ENCODE data around the gene COL6A5. TPM values are rescaled to one million over a fixed set of nuclear protein-coding genes. Genes with fewer than 3 reads are reported as not detected.

Gene COL6A5
- total RNA-seq, 1 donor from 2014 or later: 4.5 TPM

DNA sequence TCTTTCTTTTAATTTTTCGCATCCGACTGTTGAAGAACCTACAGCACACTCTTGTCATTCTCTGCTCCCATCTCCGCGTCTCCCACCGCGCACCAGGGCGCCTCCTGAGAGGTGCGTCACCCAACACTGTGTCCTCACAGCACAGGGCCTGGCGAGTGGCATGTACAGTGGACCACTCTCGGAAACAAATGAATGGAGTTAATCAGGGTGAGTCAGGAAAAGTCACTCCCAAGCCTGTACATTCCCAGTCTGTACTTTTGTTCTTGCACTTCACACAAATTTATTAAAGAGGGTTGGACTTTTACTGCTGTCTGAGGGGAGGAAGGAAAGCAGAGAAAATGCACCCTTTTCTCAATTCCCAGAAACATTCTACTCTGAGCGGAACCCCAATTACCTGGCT is 172.1 kb downstream of the COL6A5 start:
- H3K36me3 ChIP-seq: no peaks in the 10 kb centered on the region
- TF ChIP-seq, protein P1, sequence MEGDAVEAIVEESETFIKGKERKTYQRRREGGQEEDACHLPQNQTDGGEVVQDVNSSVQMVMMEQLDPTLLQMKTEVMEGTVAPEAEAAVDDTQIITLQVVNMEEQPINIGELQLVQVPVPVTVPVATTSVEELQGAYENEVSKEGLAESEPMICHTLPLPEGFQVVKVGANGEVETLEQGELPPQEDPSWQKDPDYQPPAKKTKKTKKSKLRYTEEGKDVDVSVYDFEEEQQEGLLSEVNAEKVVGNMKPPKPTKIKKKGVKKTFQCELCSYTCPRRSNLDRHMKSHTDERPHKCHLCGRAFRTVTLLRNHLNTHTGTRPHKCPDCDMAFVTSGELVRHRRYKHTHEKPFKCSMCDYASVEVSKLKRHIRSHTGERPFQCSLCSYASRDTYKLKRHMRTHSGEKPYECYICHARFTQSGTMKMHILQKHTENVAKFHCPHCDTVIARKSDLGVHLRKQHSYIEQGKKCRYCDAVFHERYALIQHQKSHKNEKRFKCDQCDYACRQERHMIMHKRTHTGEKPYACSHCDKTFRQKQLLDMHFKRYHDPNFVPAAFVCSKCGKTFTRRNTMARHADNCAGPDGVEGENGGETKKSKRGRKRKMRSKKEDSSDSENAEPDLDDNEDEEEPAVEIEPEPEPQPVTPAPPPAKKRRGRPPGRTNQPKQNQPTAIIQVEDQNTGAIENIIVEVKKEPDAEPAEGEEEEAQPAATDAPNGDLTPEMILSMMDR (IDR thresholded peaks at IDR 0.05): no peak
- H3K27me3 ChIP-seq (ENCODE audit: low read depth): peaks cover 24% of the 10 kb centered on the region
- intact Hi-C loops (cut with DNase I): no loop called here
- H3K9me3 ChIP-seq: no peaks in the 10 kb centered on the region
- DNase-seq (no peak), ATAC-seq (peak; percentile 35 to 42)
- peak overlapping the region; percentile 44 for H3K27ac ChIP-seq
- H3K4me1 ChIP-seq: no peaks in the 10 kb centered on the region
- H3K4me3 ChIP-seq: peak overlapping the region; percentile 49

DNA sequence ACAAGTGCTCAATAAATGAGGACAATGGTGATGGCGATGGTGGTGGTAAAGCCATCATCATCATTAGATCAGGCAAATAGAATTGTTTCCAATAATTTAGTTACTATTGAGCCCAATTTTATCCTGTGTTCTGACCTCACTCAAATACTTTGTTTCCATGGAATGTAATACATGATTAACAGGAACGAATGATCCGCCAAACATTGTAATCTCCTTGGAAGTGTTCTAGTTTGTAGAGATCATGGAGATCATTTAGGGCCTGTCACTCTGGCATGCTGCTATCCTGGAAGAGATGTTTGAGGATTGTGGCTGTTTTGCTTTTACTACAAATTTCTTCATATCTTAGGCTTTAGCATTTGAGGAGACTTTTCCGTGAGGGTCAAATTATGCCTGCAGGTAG is 174.3 kb downstream of the COL6A5 start:
- TF ChIP-seq, protein P1 (IDR thresholded peaks at IDR 0.05): no peak
- no peak for DNase-seq
- intact Hi-C loops (cut with DNase I): no loop called here
- Histone ChIP-seq H3K4me1 (no peaks in the 10 kb centered on the region), H3K27ac (no peak overlapping the region), H3K4me3 (peak overlapping the region; percentile 24), H3K36me3 (no peaks in the 10 kb centered on the region), H3K9me3 (no peaks in the 10 kb centered on the region), H3K27me3 (ENCODE audit: low read depth) (peaks cover 24% of the 10 kb centered on the region)
- ATAC-seq: no peak

DNA sequence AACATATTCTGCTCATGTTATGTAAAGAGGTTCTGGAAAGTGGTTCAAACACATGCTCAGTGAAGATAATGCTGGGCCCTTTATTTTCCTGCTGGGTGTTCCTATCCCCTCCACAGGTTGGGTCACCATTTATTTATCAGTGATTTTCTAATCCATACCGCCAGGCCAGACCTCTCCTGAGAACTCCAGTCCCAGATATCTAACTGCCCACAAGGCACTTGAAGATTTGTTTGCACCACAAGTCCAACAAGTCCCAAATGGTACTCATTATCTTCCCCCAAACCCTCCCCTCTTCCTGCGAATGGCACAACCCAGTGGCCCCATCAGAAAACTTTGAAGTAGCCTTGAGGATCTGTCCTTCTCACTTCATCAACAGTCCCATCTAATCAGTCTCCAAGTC is 176.9 kb downstream of the COL6A5 start:
- TF ChIP-seq, protein P1 (IDR thresholded peaks at IDR 0.05): no peak
- H3K27me3 ChIP-seq (ENCODE audit: low read depth): peaks cover 7% of the 10 kb centered on the region
- intact Hi-C loops (cut with DNase I): no loop called here
- no peak overlapping the region for H3K27ac ChIP-seq
- ATAC-seq (no peak), DNase-seq (no peak)
- H3K4me1 ChIP-seq: no peaks in the 10 kb centered on the region
- H3K4me3 ChIP-seq: no peak overlapping the region
- H3K36me3 ChIP-seq: no peaks in the 10 kb centered on the region
- no peaks in the 10 kb centered on the region for H3K9me3 ChIP-seq

DNA sequence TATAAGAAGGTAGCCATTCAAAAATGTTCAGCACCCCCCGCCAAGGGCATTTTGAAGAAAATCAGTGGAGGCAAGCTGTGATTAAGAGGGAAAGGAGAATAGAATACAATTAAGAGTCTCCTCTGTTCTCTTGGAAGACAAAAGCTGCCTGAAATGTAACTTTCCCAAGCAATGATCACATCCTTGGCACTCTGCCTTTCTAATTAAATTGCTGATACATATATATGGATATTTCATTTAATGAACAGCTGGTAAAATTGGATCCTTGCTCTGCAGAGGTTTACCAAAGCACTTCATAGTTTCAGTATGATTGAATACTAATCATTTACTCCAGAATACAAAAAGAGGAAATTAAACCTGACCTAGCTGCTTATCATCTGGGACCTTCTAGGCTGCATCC is 182.0 kb downstream of the COL6A5 start:
- Histone ChIP-seq H3K9me3 (no peaks in the 10 kb centered on the region), H3K36me3 (no peaks in the 10 kb centered on the region), H3K27ac (no peak overlapping the region), H3K4me3 (no peak overlapping the region), H3K27me3 (ENCODE audit: low read depth) (no peaks in the 10 kb centered on the region), H3K4me1 (no peaks in the 10 kb centered on the region)
- DNase-seq: no peak
- ATAC-seq: no peak
- TF ChIP-seq, protein P1 (IDR thresholded peaks at IDR 0.05): no peak
- intact Hi-C loops (cut with DNase I): no loop called here

DNA sequence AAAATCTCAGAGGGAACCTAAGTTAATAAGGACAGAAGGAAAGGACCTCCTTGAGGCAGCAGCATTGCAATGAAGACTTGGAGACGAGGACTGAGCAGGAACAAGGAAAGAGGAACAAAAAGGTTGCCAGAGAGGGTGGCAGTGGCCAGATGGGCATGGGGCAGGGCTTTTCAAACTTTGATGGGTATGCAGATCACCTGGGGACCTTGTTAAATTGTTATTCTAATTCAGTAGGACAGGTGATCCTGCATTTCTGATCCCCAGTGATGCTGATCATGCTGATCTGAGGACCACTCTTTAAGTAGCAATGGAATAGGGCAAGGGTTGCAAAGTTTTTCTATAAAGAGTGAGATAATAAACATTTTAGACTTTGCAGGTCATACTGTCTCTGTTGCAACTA is 182.6 kb downstream of the COL6A5 start:
- Histone ChIP-seq H3K4me3 (no peak overlapping the region), H3K27ac (no peak overlapping the region), H3K9me3 (no peaks in the 10 kb centered on the region), H3K36me3 (no peaks in the 10 kb centered on the region), H3K4me1 (no peaks in the 10 kb centered on the region), H3K27me3 (ENCODE audit: low read depth) (no peaks in the 10 kb centered on the region)
- intact Hi-C loops (cut with DNase I): no loop called here
- TF ChIP-seq, protein P1 (IDR thresholded peaks at IDR 0.05): no peak
- no peak for ATAC-seq
- DNase-seq: no peak
